ENCODE data around the gene RNF214.
"Not testable (repeated sequence)": the region's sequence is repeated elsewhere in the genome, so short reads cannot be mapped to it uniquely, and the experiment has no call there.

RNF214 gene

DNA sequence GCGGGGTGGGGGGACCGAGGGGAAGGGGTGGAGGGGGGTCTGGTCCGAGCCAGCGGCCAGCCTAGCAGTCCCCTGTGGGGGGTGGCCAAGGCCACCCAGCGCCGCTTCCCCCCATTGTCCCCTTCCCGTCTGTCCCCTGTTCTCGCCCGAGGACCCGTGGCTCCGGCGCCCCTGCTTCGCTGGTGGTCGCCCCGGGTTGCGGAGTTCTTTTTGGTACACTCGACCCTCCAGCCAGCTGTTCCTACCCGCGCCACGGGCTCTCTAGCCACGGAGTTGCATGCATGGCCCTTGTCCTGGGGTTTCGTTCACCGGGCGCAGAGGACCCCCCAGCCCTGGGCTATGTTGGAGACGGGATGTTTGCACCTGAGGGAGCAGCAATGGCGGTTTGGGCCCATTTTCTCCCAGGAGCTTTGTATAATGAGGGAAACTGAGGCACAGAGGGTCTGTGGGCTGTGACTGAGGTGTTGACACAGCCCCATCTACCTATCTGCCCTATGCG is 489 bp downstream of the RNF214 start:
- DNase-seq, result no peak

- no peak for DNase-seq
Measured at GRCh38 chr11:117238221-117238620, 5.8 kb downstream of the RNF214 start.

GRCh38 chr11:117239295-117239694 is 6.8 kb downstream of the RNF214 start:
- no peak for DNase-seq

DNA sequence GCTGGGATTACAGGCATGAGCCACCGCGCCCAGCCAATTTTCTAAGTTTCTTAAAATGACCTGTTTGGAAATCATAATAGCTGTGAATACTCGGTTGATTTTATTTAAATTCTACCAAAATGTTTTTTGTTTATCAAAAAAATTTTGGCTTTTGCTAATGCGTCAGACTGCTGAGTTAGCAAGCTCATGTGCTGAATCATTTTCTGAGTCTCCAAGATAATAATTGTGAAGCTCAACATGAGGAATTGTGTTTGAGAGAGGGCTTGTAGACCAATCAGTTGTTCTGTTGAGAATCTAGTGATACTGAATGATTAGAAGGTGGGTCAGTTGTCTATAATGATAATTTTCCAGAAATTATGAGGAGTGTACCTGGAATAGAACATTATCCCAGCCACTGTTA is 15.9 kb downstream of the RNF214 start:
- DNase-seq, result no peak

- no peak for DNase-seq
Measured at GRCh38 chr11:117249571-117249970, 17.1 kb downstream of the RNF214 start.

DNA sequence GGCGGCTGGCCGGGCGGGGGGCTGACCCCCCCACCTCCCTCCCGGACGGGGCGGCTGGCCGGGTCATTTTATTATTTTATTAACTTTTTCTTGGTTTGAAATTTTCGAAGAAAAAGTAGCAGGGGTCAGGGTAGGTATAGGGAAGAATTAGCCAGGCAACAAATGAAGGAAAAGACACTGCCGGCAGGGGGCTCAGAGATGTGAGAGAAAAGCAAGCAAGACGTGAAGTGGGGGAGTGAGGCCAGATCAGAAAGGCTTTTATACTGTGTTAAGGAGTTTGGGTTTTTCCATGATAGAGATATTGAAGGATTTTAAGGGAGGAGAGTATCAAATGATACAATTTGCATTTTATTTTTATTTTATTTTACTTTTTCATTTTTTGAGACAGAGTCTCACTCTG is 19.0 kb downstream of the RNF214 start:
- DNase-seq, result no peak

DNA sequence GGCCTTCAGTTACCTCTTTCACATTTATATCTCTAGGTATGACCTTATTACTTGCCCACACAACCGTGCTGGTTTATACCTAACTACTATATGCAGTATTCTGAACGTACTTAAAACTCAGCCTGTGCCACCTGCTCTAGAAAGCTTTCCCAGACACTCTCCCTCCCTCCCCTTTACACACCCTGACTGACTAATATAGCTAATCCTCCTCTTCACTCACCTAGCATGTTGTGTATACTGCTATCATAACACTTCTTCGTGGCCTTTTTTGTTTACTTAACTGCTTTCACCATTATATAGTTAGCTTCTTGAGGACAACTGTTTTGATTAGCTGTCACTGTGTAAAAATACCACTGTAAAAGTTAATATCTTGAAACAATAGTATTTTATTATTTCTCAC is 23.5 kb downstream of the RNF214 start:
- DNase-seq, result no peak

- no peak for DNase-seq
Measured at GRCh38 chr11:117256573-117256972, 24.1 kb downstream of the RNF214 start.

DNA sequence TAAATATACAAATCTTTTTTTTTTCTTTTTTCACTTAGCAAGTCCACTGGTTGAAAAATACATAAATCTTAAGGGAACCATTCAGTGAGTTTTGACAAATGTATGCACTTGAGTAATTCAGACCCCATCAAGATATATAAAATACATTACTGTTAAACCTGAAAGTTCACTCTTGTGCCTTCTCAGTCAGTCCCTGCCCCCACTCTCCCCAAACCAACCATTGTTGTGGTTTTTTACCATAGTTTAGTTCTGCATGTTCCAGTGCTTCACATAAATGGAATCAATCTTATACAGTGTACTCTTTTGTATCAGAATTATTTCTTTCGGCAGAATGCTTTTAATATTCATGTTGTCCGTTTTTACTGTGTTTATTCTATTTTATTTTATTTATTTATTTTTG is 26.1 kb downstream of the RNF214 start:
- no peak for DNase-seq

DNA sequence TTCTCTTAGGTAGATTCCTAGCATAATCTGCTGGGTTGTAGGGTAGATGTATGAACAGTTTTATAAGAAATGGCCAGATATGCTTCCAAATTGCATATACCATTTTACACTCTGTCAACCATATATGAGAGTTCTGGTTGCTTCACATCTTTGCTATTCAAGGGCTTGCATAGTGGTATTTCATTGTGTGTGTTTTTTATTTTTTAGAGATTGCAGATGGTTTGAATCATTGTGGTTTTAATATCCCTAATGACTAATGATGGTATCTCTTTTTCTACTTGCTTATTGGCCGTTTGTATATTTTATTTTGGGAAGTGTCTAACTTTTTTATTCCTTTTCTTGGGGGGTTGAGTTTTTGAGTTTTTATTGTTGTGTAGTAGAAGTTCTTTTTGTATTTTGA is 26.9 kb downstream of the RNF214 start:
- no peak for DNase-seq

- DNase-seq, result not testable (repeated sequence)
Measured at GRCh38 chr11:117264624-117265323, 32.3 kb downstream of the RNF214 start.

GRCh38 chr11:117265745-117266144 is 33.3 kb downstream of the RNF214 start:
- no peak for DNase-seq

DNA sequence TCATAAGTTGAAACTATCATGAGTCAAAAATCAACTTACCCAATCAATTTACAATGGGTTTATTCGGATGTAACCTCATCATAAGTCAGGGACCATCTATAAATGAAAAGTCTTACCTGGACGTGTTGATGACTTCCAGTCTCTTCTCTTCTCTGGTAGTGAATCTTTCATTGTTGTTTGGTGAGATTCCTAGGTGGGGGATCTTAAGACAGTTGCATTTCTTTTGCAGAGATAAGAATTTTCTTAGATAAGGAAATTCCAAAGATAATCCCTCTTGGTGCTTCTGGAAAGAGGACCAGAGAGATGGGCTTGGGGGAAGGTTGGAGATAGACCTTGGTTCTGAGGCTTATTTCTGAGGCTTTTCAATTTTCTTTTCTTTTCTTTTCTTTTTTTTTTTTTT is 37.4 kb downstream of the RNF214 start:
- DNase-seq, result no peak

- DNase-seq, result no peak
Measured at GRCh38 chr11:117271208-117271607, 38.7 kb downstream of the RNF214 start.

- not testable (repeated sequence) for DNase-seq
Measured at GRCh38 chr11:117272175-117272574, 39.7 kb downstream of the RNF214 start.

- no peak for DNase-seq
Measured at GRCh38 chr11:117273550-117274289, 41.2 kb downstream of the RNF214 start.

DNA sequence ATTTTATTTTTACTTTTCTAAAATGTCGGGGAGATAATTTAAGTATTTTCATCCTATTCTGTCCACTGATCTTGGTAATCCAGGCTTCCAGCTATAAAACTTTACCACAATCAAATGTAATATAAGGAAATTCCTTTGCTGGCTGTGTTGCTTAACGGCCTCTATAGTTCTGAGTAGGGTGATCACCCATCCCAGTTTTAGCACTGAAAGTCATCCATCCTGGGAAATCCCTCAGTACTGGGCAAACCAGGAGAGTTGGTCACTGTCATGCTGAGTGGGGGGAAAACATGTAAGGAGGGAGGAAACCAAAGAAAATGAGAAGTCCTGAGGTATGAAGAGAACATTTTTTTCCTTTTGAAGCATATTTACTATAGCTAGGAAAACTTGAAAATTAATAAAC is 45.9 kb downstream of the RNF214 start:
- no peak for DNase-seq

DNA sequence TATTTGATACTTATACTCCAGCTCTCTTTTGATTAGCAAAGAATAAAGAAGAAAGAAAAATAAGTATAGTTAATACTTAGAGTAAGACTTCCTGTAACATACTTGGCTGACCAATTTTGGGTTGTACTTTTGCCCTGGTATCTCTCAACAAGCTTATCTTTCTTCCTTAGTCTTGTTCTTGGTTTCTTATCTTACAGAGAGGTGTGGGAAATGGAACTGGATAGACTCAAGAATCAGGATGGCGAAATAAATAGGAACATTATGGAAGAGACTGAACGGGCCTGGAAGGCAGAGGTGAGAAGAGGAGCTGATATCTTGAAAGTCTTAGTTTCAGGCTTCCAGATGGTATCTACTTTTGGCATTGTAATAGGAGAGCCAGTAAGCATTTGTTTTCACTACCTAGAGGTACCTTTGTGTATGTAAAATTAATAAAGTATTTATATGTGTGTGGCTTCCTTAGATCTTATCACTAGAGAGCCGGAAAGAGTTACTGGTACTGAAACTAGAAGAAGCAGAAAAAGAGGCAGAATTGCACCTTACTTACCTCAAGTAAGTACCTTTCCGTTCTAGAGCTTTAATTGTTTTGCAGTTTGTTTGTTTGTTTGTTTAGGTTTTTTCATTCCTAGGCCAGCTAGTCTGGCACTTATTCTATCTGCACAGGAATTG is 47.4 kb downstream of the RNF214 start:
- no peak for DNase-seq

GRCh38 chr11:117281159-117281558 is 48.7 kb downstream of the RNF214 start:
- no peak for DNase-seq

GRCh38 chr11:117281869-117282268 is 49.4 kb downstream of the RNF214 start:
- no peak for DNase-seq

- no peak for DNase-seq
Measured at GRCh38 chr11:117282956-117283355, 50.5 kb downstream of the RNF214 start.

GRCh38 chr11:117284053-117284452 is 51.6 kb downstream of the RNF214 start:
- no peak for DNase-seq

- no peak for DNase-seq
Measured at GRCh38 chr11:117286588-117286987, 54.1 kb downstream of the RNF214 start.

GRCh38 chr11:117287668-117288067 is 55.2 kb downstream of the RNF214 start:
- DNase-seq, result no peak
